H1 (cell line): ENCODE measurements around the gene PGAP2.

Experiments
- POLR2A ChIP-seq, 2 experiments: IDR thresholded peaks; 1 replicate in 1 of 2; 2 replicates in 1 of 2; pipeline ENCODE4 v1.6.1; 2011; ENCODE audit warnings: low read depth in 2 of 2, low read length in 2 of 2, mild to moderate bottlenecking in 2 of 2; ENCODE audit errors: control extremely low read depth in 1 of 2
- TF ChIP-seq, protein P1 (sequence below), 3 experiments: IDR thresholded peaks; 1 replicate in 2 of 3; 2 replicates in 1 of 3; pipeline versions ENCODE4 v1.5.1 to v1.6.1; 2011; ENCODE audit warnings: low read length in 3 of 3, mild to moderate bottlenecking in 3 of 3, inconsistent platforms in 2 of 3, low read depth in 1 of 3, moderate library complexity in 1 of 3; ENCODE audit not compliant: insufficient read depth in 1 of 3; ENCODE audit errors: control extremely low read depth in 1 of 3

DNA sequence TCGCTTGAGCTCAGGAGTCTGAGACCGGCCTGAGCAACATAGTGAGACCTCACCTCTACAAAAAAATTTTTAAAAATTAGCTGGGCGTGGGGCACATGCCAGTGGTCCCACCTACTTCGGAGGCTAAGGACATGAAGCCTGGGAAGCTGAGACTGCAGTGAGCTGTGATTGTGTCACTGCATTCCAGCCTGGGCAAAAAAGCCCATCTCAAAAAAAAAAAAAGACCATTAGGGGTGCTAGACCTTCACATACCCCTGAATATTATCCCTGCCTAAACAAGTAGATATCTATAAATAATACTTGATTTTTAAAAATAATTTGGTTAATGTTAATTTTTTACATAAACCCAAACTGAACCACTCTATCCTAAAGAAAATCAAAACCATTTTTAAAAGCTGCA lies 35.2 kb upstream of the PGAP2 start:
- TF ChIP-seq, protein P1, sequence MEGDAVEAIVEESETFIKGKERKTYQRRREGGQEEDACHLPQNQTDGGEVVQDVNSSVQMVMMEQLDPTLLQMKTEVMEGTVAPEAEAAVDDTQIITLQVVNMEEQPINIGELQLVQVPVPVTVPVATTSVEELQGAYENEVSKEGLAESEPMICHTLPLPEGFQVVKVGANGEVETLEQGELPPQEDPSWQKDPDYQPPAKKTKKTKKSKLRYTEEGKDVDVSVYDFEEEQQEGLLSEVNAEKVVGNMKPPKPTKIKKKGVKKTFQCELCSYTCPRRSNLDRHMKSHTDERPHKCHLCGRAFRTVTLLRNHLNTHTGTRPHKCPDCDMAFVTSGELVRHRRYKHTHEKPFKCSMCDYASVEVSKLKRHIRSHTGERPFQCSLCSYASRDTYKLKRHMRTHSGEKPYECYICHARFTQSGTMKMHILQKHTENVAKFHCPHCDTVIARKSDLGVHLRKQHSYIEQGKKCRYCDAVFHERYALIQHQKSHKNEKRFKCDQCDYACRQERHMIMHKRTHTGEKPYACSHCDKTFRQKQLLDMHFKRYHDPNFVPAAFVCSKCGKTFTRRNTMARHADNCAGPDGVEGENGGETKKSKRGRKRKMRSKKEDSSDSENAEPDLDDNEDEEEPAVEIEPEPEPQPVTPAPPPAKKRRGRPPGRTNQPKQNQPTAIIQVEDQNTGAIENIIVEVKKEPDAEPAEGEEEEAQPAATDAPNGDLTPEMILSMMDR (IDR thresholded peaks at IDR 0.05; ENCODE audit: control extremely low read depth in 1 of 3, insufficient read depth in 1 of 3, low read depth in 1 of 3, low read length in 3 of 3), result no peak
- TF ChIP-seq POLR2A (IDR thresholded peaks at IDR 0.05; ENCODE audit: control extremely low read depth in 1 of 2, low read depth in 2 of 2, low read length in 2 of 2), result no peak
